C1 segment of cervical spinal cord (tissue), 14 donors: ENCODE measurements around the gene WFDC9.
"Not testable (repeated sequence)": the region's sequence is repeated elsewhere in the genome, so short reads cannot be mapped to it uniquely, and the experiment has no call there.

ENCODE experiments used
- DNase-seq, 14 donors: peaks; one replicate each; lab custom pipeline; 2025; lab: John Stamatoyannopoulos, UW

Gene WFDC9

GRCh38 chr20:45631184-45631583 is at the start of gene WFDC9:
Gene WFDC9, minus strand, starts transcription at chr20:45631284. Its CDS starts 21,103 bp downstream, at chr20:45610181.
- DNase-seq = no peak

DNA sequence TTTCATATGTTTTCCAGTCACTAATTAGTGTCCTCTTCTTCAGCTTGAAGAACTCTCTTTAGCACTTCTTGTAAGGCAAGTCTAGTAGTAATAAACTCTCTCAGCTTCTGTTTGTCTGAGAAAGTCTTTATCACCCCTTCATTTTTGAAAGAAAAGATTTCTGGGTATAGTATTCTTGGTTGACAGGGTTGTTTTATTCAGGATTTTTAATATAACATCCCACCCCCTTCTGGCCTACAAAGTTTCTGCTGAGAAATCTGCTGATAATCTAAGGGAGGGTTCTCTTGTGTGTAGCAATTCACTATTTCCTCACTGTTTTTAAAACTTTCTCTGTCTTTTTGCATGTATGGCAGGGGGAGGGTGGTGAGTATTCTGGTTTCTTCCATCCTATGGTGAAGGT is 48.6 kb upstream of the WFDC9 start:
- DNase-seq = no peak

DNA sequence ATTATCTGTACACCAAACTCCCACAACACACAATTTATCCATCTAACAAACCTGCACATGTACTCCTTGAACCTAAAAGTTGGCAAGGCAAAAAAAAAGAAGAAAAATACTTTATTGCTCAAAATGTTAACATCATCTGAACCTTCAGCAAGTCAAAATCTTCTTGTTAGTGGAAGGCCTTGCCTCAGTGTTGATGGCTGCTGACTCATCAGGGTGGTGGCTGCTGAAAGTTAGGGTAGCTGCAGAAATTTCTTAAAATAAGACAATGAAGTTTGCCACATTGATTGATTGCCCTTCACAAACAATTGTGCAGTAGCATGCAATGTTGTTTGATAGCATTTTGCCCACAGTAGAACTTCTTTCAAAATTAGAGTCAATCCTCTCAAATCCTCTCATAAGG is 41.7 kb upstream of the WFDC9 start:
- no peak for DNase-seq

DNA sequence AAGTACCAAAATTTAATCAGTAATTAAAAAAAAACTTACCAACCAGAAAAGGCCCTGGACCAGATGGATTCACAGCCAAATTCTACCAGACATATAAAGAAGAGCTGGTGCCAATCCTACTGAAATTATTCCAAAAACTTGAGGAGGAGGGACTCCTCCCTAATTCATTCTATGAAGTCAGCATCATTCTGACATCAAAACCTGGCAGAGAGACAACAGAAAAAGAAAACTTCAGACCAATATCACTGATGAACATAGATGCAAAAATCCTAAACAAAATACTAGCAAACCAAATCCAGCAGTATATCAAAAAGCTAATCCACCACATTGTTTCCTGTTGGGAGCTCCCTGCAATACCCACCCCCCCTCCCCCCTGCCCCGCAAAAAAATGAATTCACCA is 39.1 kb upstream of the WFDC9 start, which contains the start of gene WFDC11:
TSS of gene WFDC11 (minus strand) at position 101 of the 400 bp plus-strand sequence. CDS start 19,639 bp downstream, outside the sequence.
- DNase-seq = no peak

- not testable (repeated sequence) for DNase-seq
Observed at GRCh38 chr20:45657038-45657437, 26.0 kb upstream of the WFDC9 start.

DNA sequence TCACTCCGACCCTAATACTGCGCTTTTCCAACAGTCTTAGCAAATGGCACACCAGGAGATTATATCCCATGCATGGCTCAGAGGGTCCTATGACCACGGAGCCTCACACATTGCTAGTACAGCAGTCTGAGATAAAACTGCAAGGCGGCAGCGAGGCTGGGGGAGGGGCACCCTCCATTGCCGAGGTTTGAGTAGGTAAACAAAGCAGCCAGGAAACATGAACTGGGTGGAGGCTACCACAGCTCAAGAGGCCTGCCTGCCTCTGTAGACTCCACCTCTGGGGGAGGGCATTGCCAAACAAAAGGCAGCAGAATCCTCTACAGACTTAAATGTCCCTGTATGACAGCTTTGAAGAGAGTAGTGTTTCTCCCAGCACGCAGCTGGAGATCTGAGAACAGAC is 20.6 kb upstream of the WFDC9 start:
- not testable (repeated sequence) for DNase-seq

- no peak for DNase-seq
Observed at GRCh38 chr20:45649312-45649863, 18.3 kb upstream of the WFDC9 start.

GRCh38 chr20:45647441-45648050 is 16.5 kb upstream of the WFDC9 start:
- DNase-seq = no peak

DNA sequence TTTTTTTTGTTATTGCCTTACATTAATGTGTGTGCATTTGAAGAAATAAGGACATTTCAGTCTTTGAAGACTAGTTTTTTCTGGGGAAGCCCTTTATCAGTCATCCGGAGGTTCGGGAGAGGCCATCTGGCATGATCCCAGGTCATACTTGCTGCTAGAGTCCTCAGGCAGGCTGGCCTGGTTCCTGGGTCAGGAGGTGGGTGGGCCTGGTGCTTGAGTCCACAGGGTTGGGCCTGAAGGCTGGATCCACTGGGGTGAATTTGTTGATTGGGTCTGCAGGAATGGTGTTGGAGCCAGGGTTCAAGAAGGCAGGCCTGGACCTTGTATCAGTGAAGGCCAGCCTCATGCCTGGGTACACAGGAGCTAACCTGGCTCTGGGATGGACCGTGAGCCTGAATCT is 15.8 kb upstream of the WFDC9 start:
- no peak for DNase-seq

GRCh38 chr20:45645869-45646268 is 14.8 kb upstream of the WFDC9 start:
- DNase-seq = not testable (repeated sequence)

DNA sequence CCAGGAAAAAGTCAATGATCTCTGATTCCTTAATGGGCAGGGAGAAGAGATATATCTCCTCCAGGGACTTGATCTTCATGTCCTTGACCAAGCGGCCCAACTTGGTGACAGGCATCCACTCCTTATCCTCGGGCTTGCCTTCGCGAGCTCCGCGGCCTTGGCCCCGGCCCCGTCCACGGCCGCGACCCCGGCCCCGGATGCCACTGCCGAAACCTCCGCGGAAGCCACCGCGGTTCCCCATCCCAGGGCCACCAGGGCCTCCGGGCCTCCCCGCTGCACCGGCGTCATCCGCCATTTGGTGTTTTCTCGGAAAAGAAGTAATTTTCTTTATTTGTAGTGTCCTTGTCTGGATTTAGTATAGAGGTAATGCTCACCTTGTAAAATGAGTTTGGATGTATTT is 10.0 kb upstream of the WFDC9 start:
- DNase-seq = not testable (repeated sequence)

GRCh38 chr20:45639687-45640086 is 8.6 kb upstream of the WFDC9 start:
- DNase-seq = no peak

- DNase-seq = no peak
Observed at GRCh38 chr20:45636513-45636912, 5.4 kb upstream of the WFDC9 start.

DNA sequence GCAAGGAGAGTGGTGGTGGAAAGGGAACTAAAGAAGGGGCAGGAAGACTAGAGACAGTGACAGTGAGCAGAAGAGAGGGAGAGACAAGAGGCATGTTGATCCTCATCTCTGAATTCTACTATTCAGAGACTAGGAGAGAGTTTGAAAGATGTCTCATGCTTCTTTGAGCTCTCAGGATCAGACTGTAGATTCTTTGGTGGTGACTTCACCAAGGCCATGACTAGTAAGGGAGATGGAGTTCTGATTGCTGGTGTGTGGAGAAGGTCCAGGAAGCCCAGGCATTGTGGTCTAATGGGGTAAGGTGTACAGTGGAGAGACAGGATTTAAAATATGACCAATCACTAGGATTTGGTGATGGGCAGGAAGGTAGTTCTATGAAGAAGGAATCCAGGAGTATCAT is 713 bp downstream of the WFDC9 start:
- DNase-seq = no peak

- DNase-seq = no peak
Observed at GRCh38 chr20:45629496-45630100, 1.5 kb downstream of the WFDC9 start, which contains the start of gene WFDC10A. Gene WFDC10A, plus strand, starts transcription at chr20:45629739. Its CDS starts 75 bp downstream, at chr20:45629814.

DNA sequence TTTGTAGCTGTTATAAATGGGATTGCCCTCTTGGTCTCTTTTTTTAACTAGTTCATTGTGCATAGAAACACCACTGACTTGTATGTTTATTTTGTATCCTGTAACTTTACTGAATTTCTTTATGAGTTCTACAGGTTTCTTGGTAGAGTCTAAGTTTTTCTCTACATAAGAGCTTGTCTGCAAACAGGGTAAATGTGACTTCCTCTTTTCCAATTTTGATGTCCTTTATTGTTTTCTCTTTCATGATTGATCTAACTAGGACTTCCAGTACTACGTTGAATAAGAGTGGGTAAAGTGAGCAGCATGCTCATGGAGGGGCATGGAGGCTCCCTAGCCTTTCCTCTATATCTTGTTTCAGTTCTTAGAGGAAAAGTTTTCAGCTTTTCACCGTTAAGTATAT is 4.5 kb downstream of the WFDC9 start:
- no peak for DNase-seq

DNA sequence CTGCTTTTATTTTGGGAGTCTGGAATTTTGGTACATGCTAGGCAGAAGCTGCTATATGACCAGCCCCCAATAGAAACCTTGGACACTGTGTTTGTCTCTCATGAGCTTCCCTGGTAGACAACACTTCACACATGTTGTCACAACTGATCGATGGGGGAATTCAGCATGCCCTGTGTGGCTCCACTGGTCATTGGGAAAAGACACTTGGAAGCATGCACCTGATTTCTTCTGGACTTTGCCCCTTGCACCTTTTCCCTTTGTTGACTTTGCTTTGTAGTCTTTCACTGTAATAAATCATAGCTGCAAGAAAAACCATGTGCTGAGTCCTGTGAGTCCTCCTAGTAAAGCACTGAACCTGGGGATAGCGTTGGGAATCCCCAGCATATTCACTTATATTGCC is 9.5 kb downstream of the WFDC9 start:
- no peak for DNase-seq

GRCh38 chr20:45617591-45617990 is 13.5 kb downstream of the WFDC9 start:
- DNase-seq = no peak

- DNase-seq = no peak
Observed at GRCh38 chr20:45612314-45612713, 18.8 kb downstream of the WFDC9 start.

- DNase-seq = no peak
Observed at GRCh38 chr20:45611054-45611453, 20.0 kb downstream of the WFDC9 start.

DNA sequence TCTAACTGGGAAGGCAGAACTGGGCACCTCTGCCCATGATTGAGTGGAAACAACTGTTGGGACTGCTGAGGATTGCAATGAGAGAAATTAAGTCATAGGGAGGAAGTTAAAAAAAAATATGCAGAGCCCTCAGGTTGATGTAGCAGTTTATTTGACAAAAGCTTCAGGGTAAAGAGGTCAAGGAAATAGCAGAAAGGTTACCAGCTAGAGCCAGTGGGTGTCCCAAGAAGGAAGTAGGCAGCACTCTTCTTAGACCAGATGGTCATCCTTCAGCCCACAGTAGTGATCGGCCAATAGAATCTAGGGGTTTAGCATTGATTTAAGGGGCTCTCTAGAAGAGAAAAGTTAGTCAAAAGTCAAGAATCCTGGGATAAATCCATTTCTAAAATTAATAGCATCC is 23.3 kb downstream of the WFDC9 start:
- no peak for DNase-seq

GRCh38 chr20:45595235-45595634 is 35.8 kb downstream of the WFDC9 start:
- DNase-seq = no peak

DNA sequence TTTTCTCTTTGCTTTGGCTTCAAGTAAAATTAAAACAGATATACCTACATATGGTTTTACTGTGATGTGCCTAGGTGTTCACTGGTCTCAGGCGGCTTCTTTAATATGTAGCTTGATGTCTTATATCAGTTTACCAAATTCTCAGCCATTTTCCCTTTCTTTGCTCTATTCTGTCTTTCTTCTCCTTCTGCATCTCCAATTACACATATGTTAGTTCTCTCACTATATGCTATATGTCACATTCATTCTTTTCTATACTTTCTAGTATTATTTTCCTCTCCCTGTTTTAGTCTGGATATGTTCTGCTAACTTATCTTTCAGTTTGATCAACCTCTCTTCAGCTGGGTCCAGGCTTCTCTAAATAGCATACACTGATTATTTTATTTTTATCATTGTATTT is 37.6 kb downstream of the WFDC9 start:
- DNase-seq = no peak
